Nephron (organoid): ENCODE results near the gene HMOX1.

Experiments
- H3K27ac Mint-ChIP-seq, 3 experiments: 2 replicates each; pipeline ENCODE4 v1.8.0; 2020; ENCODE audit warnings: mixed read lengths in 3 of 3, mild to moderate bottlenecking in 2 of 3, moderate library complexity in 1 of 3
- H3K27me3 Mint-ChIP-seq: 2 replicates; pipeline ENCODE4 v1.8.0; 2021; ENCODE audit warnings: low read depth, mild to moderate bottlenecking, moderate library complexity, mixed read lengths
- H3K36me3 Mint-ChIP-seq: 2 replicates; pipeline ENCODE4 v1.8.0; 2020; ENCODE audit warnings: low read depth, mixed read lengths
- H3K4me1 Mint-ChIP-seq: 2 replicates; pipeline ENCODE4 v1.8.0; 2020; ENCODE audit warnings: mixed read lengths
- H3K4me3 Mint-ChIP-seq, 3 experiments: 2 replicates each; pipeline ENCODE4 v1.8.0; 2020; ENCODE audit warnings: mild to moderate bottlenecking in 3 of 3, mixed read lengths in 3 of 3, moderate library complexity in 2 of 3
- H3K9me3 Mint-ChIP-seq: 2 replicates; pipeline ENCODE4 v1.8.0; 2020; ENCODE audit warnings: mixed read lengths
- TF ChIP-seq, protein P1 (sequence below), 3 experiments: fragments of 200-600 bp; sonication (generic); IDR thresholded peaks; one replicate each; pipeline ENCODE4 v1.5.0; 2021; ENCODE audit warnings: antibody characterized with exemption in 3 of 3; ENCODE audit not compliant: unreplicated experiment in 3 of 3

HMOX1 gene

DNA sequence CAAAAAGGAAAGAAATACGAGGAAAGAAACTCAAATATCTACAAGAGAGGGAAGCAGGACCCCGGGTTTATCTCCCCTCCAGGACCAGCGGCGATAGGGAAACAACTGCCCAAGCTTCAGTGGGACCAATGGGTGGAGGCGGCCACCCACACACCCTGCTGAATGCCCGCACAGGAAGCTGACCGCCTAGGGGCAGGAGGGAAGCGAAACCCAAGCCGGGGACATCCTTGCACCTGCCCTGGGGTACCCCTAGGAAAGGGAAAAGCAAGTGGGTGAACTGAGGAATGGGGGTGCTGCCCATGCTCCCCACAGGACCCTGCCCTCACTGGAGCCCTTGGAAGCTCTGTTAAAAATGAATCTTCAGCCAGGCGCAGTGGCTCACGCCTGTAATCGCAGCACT is 27.6 kb upstream of the HMOX1 start:
- TF ChIP-seq, protein P1, sequence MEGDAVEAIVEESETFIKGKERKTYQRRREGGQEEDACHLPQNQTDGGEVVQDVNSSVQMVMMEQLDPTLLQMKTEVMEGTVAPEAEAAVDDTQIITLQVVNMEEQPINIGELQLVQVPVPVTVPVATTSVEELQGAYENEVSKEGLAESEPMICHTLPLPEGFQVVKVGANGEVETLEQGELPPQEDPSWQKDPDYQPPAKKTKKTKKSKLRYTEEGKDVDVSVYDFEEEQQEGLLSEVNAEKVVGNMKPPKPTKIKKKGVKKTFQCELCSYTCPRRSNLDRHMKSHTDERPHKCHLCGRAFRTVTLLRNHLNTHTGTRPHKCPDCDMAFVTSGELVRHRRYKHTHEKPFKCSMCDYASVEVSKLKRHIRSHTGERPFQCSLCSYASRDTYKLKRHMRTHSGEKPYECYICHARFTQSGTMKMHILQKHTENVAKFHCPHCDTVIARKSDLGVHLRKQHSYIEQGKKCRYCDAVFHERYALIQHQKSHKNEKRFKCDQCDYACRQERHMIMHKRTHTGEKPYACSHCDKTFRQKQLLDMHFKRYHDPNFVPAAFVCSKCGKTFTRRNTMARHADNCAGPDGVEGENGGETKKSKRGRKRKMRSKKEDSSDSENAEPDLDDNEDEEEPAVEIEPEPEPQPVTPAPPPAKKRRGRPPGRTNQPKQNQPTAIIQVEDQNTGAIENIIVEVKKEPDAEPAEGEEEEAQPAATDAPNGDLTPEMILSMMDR (IDR thresholded peaks at IDR 0.05; ENCODE audit: unreplicated experiment in 3 of 3): no peak
- peaks cover 4% of the 10 kb centered on the region for H3K27me3 Mint-ChIP-seq
- no peak overlapping the region for H3K27ac Mint-ChIP-seq
- H3K36me3 Mint-ChIP-seq: no peaks in the 10 kb centered on the region
- no peaks in the 10 kb centered on the region for H3K9me3 Mint-ChIP-seq
- H3K4me3 Mint-ChIP-seq: peak overlapping the region in 1 of 3 experiments; percentile 41
- H3K4me1 Mint-ChIP-seq: peaks cover 34% of the 10 kb centered on the region

DNA sequence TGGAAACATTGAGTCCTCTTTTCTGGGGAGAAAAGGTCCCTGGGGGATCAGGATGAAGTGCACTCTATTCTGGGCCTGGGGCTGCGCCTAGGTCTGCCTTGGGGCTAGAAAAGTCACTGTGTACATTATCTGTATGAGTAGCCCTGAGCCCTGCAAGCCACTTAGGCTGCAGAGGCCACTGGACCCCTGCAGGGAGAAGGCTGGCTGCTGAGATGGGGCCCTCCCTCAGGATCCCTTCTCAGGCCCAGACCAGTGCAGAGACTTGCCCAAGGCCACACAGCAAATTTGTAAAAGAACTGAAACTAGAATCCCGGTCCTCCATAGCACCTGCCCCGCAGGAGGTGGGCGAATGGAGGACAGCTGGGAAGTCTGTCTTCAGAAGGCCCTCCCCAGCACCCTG is 26.8 kb upstream of the HMOX1 start:
- TF ChIP-seq, protein P1 (IDR thresholded peaks at IDR 0.05; ENCODE audit: unreplicated experiment in 3 of 3): no peak
- Mint-ChIP-seq H3K4me1 (peaks cover 34% of the 10 kb centered on the region), H3K9me3 (no peaks in the 10 kb centered on the region), H3K36me3 (no peaks in the 10 kb centered on the region), H3K27me3 (peaks cover 4% of the 10 kb centered on the region), H3K27ac (no peak overlapping the region), H3K4me3 (no peak overlapping the region)

DNA sequence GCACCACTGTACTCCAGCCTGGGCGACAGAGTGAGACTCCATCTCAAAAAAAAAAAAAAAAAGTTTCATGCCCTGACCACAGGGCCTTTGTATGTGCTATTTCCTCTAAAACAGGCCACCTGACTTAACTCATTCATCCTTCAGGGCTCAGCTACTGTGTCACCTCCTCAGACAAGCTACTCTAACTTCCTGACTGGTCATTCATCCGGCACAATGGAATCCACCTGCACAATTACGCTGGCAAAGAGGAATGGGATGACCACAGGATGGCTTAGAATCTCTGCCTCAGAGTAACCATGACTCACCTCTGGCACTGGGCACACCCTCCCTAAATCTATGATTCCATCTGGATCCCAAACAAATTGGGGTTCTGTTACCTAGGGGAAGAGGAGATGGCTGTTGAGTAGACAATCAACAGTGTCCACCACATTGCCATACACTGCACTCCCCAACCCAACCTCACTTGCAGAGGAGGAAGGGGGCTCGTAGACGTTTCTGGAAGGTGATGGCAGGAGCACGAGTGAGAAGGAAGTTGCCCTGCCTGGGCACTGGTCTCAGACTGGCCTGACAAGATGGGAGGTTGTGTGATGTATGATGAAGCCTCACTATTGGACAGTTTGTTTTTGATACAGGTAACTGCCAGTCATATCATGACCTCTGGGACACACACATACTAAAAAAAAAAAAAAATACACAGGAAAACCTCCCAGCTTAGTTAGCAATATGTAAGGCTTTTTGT is 22.8 kb upstream of the HMOX1 start:
- peaks cover 4% of the 10 kb centered on the region for H3K27me3 Mint-ChIP-seq
- H3K4me3 Mint-ChIP-seq: no peak overlapping the region
- no peaks in the 10 kb centered on the region for H3K36me3 Mint-ChIP-seq
- no peaks in the 10 kb centered on the region for H3K9me3 Mint-ChIP-seq
- H3K27ac Mint-ChIP-seq: peak overlapping the region in 1 of 3 experiments; percentile 37
- H3K4me1 Mint-ChIP-seq: peaks cover 8% of the 10 kb centered on the region
- TF ChIP-seq, protein P1 (IDR thresholded peaks at IDR 0.05; ENCODE audit: unreplicated experiment in 3 of 3): no peak

DNA sequence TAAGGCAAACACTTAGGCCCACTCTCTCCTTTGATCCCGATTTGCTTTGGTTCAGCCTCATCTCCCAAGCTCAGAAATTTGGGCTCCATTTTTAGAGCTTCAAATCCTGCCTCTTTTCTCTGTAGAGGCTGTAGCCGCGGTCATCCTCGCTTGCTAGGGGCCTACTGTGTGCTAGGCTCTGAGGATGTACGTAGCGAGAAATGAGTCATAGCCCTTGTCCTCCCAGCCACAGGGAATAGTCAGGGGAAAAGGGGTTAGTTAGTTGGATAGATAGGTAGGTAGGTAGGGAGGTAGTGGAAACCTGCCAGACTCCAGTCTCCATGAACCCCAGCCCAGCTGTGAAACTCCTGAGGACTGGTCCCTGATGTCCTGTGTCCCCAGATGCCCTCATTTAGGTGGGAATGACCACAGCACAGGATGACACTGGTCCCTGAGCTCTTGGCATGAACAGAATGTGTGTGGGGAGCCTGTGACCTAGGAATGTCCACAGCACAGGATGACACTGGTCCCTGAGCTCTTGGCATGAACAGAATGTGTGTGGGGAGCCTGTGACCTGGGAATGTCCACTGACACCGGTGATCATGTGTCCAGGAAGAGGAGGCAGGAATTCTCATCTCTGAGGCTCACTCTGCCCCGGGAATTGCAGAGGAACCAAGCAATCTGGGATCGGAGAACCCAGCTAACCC is 21.4 kb upstream of the HMOX1 start:
- H3K9me3 Mint-ChIP-seq: no peaks in the 10 kb centered on the region
- peaks cover 4% of the 10 kb centered on the region for H3K27me3 Mint-ChIP-seq
- TF ChIP-seq, protein P1 (IDR thresholded peaks at IDR 0.05; ENCODE audit: unreplicated experiment in 3 of 3): no peak
- H3K4me3 Mint-ChIP-seq: no peak overlapping the region
- H3K36me3 Mint-ChIP-seq: no peaks in the 10 kb centered on the region
- peaks cover 8% of the 10 kb centered on the region for H3K4me1 Mint-ChIP-seq
- H3K27ac Mint-ChIP-seq: no peak overlapping the region

DNA sequence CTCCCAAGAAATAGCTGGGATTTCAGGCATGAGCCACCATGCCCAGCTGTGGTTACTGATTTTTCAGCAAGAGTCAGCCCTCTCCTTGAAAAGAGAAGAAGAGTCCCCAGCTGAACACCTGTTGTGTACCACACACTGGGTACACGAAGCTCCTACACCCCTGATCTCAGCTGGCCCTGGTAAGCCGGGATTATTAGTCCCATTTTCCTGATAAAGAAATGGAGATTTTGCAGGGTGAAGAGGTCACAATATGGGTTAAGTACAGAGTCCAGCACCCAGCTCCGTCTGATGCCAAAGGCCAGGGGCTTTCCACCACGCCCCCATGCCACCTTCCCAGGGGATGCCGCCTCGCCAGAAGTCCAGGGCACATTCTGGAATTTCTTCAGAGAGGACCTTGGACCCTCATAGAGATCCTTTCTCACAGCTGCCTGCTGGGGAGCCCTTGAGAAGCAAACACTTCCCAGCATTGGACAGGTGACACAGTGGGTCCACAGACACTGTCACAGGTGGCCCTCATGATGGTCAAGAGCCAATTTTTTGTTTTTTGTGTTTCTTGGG is 19.8 kb upstream of the HMOX1 start:
- Mint-ChIP-seq H3K9me3 (no peaks in the 10 kb centered on the region), H3K27ac (no peak overlapping the region), H3K27me3 (peaks cover 4% of the 10 kb centered on the region), H3K4me1 (peaks cover under 1% of the 10 kb centered on the region), H3K4me3 (no peak overlapping the region), H3K36me3 (no peaks in the 10 kb centered on the region)
- TF ChIP-seq, protein P1 (IDR thresholded peaks at IDR 0.05; ENCODE audit: unreplicated experiment in 3 of 3): no peak
